HEK293 (cell line): Measurements from ENCODE around the gene HSF5.

Experiments
- CTCF ChIA-PET: fragments of 350-600 bp; formaldehyde crosslinking; extraction: SDS; loops from one replicate; lab custom pipeline; 2021; ENCODE audit warnings: antibody characterized with exemption; lab: Yijun Ruan, JAX
- POLR2A ChIA-PET: fragments of 300-600 bp; formaldehyde crosslinking; extraction: SDS; loops from one replicate; lab custom pipeline; 2020; ENCODE audit warnings: antibody characterized with exemption, inconsistent platforms; lab: Yijun Ruan, JAX
- H3K27ac ChIP-seq: fragments of 200-500 bp; sonication (Bioruptor generic); 2 replicates; pipeline ENCODE4 v1.5.1; 2014; ENCODE audit warnings: low read depth, low read length, control low read depth, inconsistent platforms; ENCODE audit errors: extremely low read depth
- H3K36me3 ChIP-seq, 2 experiments: fragments of 200-500 bp in 1 of 2; sonication (Bioruptor generic) in 1 of 2; 1 replicate in 1 of 2; 2 replicates in 1 of 2; pipeline ENCODE4 v1.5.1; 2014 to 2017; ENCODE audit warnings: inconsistent platforms in 2 of 2, low read length in 2 of 2; ENCODE audit not compliant: control insufficient read depth in 2 of 2, insufficient read depth in 1 of 2
- H3K4me1 ChIP-seq: fragments of 200-500 bp; sonication (Bioruptor generic); 2 replicates; pipeline ENCODE4 v1.5.1; 2014; ENCODE audit warnings: mild to moderate bottlenecking, low read length, inconsistent platforms; ENCODE audit not compliant: control insufficient read depth, insufficient read depth
- H3K4me3 ChIP-seq: 2 replicates; pipeline ENCODE4 v1.5.1; 2011; ENCODE audit warnings: low read depth, mild to moderate bottlenecking, control low read depth, low read length, moderate library complexity
- H3K9me3 ChIP-seq: fragments of 200-500 bp; sonication (Bioruptor generic); 2 replicates; pipeline ENCODE4 v1.5.1; 2014; ENCODE audit warnings: low read depth, low read length, inconsistent platforms; ENCODE audit not compliant: control insufficient read depth, insufficient read depth
- MEIS1 ChIP-seq: sonication (generic); formaldehyde crosslinking; IDR thresholded peaks from 2 replicates; pipeline ENCODE4 v1.8.1; 2022; ENCODE audit warnings: missing genetic modification reagents, mild to moderate bottlenecking, borderline replicate concordance
- OSR2 ChIP-seq: fragments of 450-650 bp; formaldehyde crosslinking; IDR thresholded peaks from 2 replicates; pipeline ENCODE4 v1.5.1; 2016; ENCODE audit warnings: missing biosample characterization, missing genetic modification characterization
- PRDM6 ChIP-seq: fragments of 450-650 bp; formaldehyde crosslinking; IDR thresholded peaks from 2 replicates; pipeline ENCODE4 v1.5.1; 2017; ENCODE audit warnings: missing biosample characterization, missing genetic modification characterization
- WT1 ChIP-seq: fragments of 450-650 bp; formaldehyde crosslinking; IDR thresholded peaks from 2 replicates; pipeline ENCODE4 v1.5.1; 2016; ENCODE audit warnings: missing biosample characterization, missing genetic modification characterization
- YY2 ChIP-seq: fragments of 450-650 bp; formaldehyde crosslinking; IDR thresholded peaks from 2 replicates; pipeline ENCODE4 v1.5.1; 2016; ENCODE audit warnings: missing biosample characterization, missing genetic modification characterization
- ZBTB20 ChIP-seq: fragments of 450-650 bp; formaldehyde crosslinking; IDR thresholded peaks from 2 replicates; pipeline ENCODE4 v1.5.1; 2016; ENCODE audit warnings: missing biosample characterization, missing genetic modification characterization
- ZFP37 ChIP-seq: fragments of 450-650 bp; formaldehyde crosslinking; IDR thresholded peaks from 2 replicates; pipeline ENCODE4 v1.5.1; 2016; ENCODE audit warnings: missing biosample characterization, missing genetic modification characterization
- ZNF157 ChIP-seq: fragments of 450-650 bp; formaldehyde crosslinking; IDR thresholded peaks from 2 replicates; pipeline ENCODE4 v1.5.1; 2016; ENCODE audit warnings: missing biosample characterization, missing genetic modification characterization
- ZNF248 ChIP-seq: fragments of 450-650 bp; formaldehyde crosslinking; IDR thresholded peaks from 2 replicates; pipeline ENCODE4 v1.5.1; 2017; ENCODE audit warnings: missing biosample characterization, missing genetic modification characterization
- ZNF274 ChIP-seq, 2 experiments: fragments of 200-500 bp in 1 of 2; fragments of 450-650 bp in 1 of 2; sonication (Bioruptor generic) in 1 of 2; formaldehyde crosslinking in 1 of 2; IDR thresholded peaks; 2 replicates each; pipeline versions ENCODE4 v1.5.1 to v1.6.1; 2014 to 2016; ENCODE audit warnings: borderline replicate concordance in 1 of 2, inconsistent platforms in 1 of 2, low read length in 1 of 2, missing biosample characterization in 1 of 2, missing genetic modification characterization in 1 of 2
- ZNF280D ChIP-seq: fragments of 450-650 bp; formaldehyde crosslinking; IDR thresholded peaks from 2 replicates; pipeline ENCODE4 v1.5.1; 2016; ENCODE audit warnings: missing biosample characterization, missing genetic modification characterization
- ZNF302 ChIP-seq: fragments of 450-650 bp; formaldehyde crosslinking; IDR thresholded peaks from 2 replicates; pipeline ENCODE4 v1.5.1; 2016; ENCODE audit warnings: missing biosample characterization, missing genetic modification characterization, low read depth
- ZNF341 ChIP-seq: fragments of 450-650 bp; formaldehyde crosslinking; IDR thresholded peaks from 2 replicates; pipeline ENCODE4; 2016; ENCODE audit warnings: low read depth, missing biosample characterization, missing genetic modification characterization
- ZNF510 ChIP-seq: fragments of 450-650 bp; formaldehyde crosslinking; IDR thresholded peaks from 2 replicates; pipeline ENCODE4 v1.5.1; 2018; ENCODE audit warnings: mild to moderate bottlenecking, missing genetic modification characterization, missing biosample characterization; ENCODE audit not compliant: insufficient replicate concordance
- ZNF529 ChIP-seq: fragments of 450-650 bp; formaldehyde crosslinking; IDR thresholded peaks from 2 replicates; pipeline ENCODE4 v1.5.1; 2017; ENCODE audit warnings: missing genetic modification characterization, missing biosample characterization; ENCODE audit not compliant: insufficient replicate concordance
- ZNF555 ChIP-seq: fragments of 450-650 bp; formaldehyde crosslinking; conservative IDR thresholded peaks from 2 replicates; pipeline ENCODE4 v1.5.1; 2017; ENCODE audit warnings: missing biosample characterization, mild to moderate bottlenecking, missing genetic modification characterization, inconsistent platforms
- ZNF624 ChIP-seq: fragments of 450-650 bp; formaldehyde crosslinking; IDR thresholded peaks from 2 replicates; pipeline ENCODE4 v1.5.1; 2017; ENCODE audit warnings: missing biosample characterization, missing genetic modification characterization
- ZNF791 ChIP-seq: fragments of 450-650 bp; formaldehyde crosslinking; IDR thresholded peaks from 2 replicates; pipeline ENCODE4 v1.5.1; 2016; ENCODE audit warnings: missing biosample characterization, missing genetic modification characterization
- ZSCAN16 ChIP-seq: fragments of 450-650 bp; formaldehyde crosslinking; IDR thresholded peaks from 2 replicates; pipeline ENCODE4 v1.5.1; 2016; ENCODE audit warnings: missing biosample characterization, missing genetic modification characterization
- TF ChIP-seq, protein P1 (sequence below): fragments of 450-650 bp; formaldehyde crosslinking; IDR thresholded peaks from 2 replicates; pipeline ENCODE4 v1.5.1; 2016; ENCODE audit warnings: missing biosample characterization, missing genetic modification characterization

HSF5 gene

GRCh38 chr17:58373923-58374322 lies 114.3 kb downstream of the HSF5 start:
- no peaks in the 10 kb centered on the region for H3K9me3 ChIP-seq
- ChIA-PET POLR2A (no interaction called here), CTCF (interaction anchor here (0.5 to 0.9 kb wide), 3 partner anchors 20 to 425 kb away, joined by 3 to 6 read pairs (median 3); no protein-coding TSS in a partner anchor)
- H3K36me3 ChIP-seq: peaks cover 0 to 15% of the 10 kb centered on the region in 2 experiments; a peak in 2 of 3 replicates
- TF ChIP-seq ZFP37 (tag by site-specific recombination) (no peak), ZSCAN16 (no peak)
- no peak overlapping the region for H3K4me3 ChIP-seq
- no peak overlapping the region for H3K27ac ChIP-seq
- peaks cover 4% of the 10 kb centered on the region; the same call in 1 of the 2 replicates for H3K4me1 ChIP-seq

DNA sequence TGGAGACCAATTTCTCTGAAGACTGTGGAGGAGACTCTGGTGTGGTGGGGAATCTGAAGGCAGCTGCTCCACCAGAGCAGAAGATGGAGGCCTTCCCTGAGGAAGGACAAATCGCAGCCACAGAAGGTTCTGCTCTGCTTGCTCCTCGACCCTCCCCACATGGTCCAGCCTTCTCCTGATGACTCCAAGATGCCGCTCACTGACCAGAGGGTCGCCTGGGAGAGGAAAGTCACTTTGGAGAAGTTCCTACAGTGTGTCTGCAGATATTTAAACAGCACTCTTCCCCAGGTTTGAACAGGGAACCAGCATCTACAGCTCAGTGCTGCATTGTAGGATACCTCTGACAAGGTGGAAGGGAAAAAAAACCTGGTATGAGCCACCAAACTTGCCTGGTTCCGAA lies 115.2 kb downstream of the HSF5 start:
- no peak for TF ChIP-seq ZNF157 (tag by site-specific recombination)
- TF ChIP-seq ZNF529: no peak
- TF ChIP-seq ZNF274 (IDR thresholded peaks at IDR 0.05; ENCODE audit: low read length): no peak
- TF ChIP-seq ZNF274 (tag by site-specific recombination; IDR thresholded peaks at IDR 0.05; ENCODE audit: borderline replicate concordance): no peak
- no peak for TF ChIP-seq WT1 (tag by site-specific recombination)
- TF ChIP-seq, protein P1, sequence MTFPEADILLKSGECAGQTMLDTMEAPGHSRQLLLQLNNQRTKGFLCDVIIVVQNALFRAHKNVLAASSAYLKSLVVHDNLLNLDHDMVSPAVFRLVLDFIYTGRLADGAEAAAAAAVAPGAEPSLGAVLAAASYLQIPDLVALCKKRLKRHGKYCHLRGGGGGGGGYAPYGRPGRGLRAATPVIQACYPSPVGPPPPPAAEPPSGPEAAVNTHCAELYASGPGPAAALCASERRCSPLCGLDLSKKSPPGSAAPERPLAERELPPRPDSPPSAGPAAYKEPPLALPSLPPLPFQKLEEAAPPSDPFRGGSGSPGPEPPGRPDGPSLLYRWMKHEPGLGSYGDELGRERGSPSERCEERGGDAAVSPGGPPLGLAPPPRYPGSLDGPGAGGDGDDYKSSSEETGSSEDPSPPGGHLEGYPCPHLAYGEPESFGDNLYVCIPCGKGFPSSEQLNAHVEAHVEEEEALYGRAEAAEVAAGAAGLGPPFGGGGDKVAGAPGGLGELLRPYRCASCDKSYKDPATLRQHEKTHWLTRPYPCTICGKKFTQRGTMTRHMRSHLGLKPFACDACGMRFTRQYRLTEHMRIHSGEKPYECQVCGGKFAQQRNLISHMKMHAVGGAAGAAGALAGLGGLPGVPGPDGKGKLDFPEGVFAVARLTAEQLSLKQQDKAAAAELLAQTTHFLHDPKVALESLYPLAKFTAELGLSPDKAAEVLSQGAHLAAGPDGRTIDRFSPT (tag by site-specific recombination): no peak
- TF ChIP-seq ZNF624 (tag by site-specific recombination): no peak
- TF ChIP-seq OSR2 (tag by site-specific recombination): no peak
- TF ChIP-seq PRDM6: no peak
- TF ChIP-seq ZNF510 (tag by site-specific recombination): no peak
- TF ChIP-seq ZNF555: no peak
- no peak for TF ChIP-seq ZNF341 (tag by site-specific recombination)
- TF ChIP-seq ZFP37 (tag by site-specific recombination): no peak
- no peak for TF ChIP-seq ZNF791 (tag by site-specific recombination)
- no peak for TF ChIP-seq MEIS1
- ChIA-PET POLR2A (no interaction called here), CTCF (interaction anchor here (0.8 kb wide), 1 partner anchor 19 kb away, joined by 3 read pairs; no protein-coding TSS in a partner anchor)
- H3K4me1 ChIP-seq: 0 out of 2 replicates have a peak, but pooled peaks cover 4% of the 10 kb centered on the region
- no peaks in the 10 kb centered on the region for H3K9me3 ChIP-seq
- peaks cover 0 to 15% of the 10 kb centered on the region in 2 experiments; a peak in 2 of 3 replicates for H3K36me3 ChIP-seq
- H3K4me3 ChIP-seq: no peak overlapping the region
- H3K27ac ChIP-seq: no peak overlapping the region

- CTCF ChIA-PET: interaction anchor here (0.6 kb wide), 1 partner anchor 44 kb away, joined by 3 read pairs; no protein-coding TSS in a partner anchor
- no peak overlapping the region for H3K27ac ChIP-seq
- peaks cover 0 to 20% of the 10 kb centered on the region in 2 experiments; a peak in 2 of 3 replicates for H3K36me3 ChIP-seq
- H3K9me3 ChIP-seq: no peaks in the 10 kb centered on the region
- H3K4me3 ChIP-seq: no peak overlapping the region
- POLR2A ChIA-PET: no interaction called here
- TF ChIP-seq ZNF302 (tag by site-specific recombination) (no peak), ZNF248 (tag by site-specific recombination) (no peak), ZNF280D (tag by site-specific recombination) (no peak), YY2 (tag by site-specific recombination) (no peak), ZBTB20 (no peak)
- 0 out of 2 replicates have a peak, but pooled peaks cover 4% of the 10 kb centered on the region for H3K4me1 ChIP-seq
These were observed 116.8 kb downstream of the HSF5 start for GRCh38 chr17:58371300-58371950.
